Measurements from ENCODE around the gene AGMAT. TPM values are rescaled to one million over a fixed set of nuclear protein-coding genes. Genes with fewer than 3 reads are reported as not detected.

The AGMAT gene
- total and polyA plus RNA-seq, 2 of the 13 experiments (the other 11 are each of a cell fraction or from before 2014, with no cell fraction given), result 59.1 to 174 TPM

DNA sequence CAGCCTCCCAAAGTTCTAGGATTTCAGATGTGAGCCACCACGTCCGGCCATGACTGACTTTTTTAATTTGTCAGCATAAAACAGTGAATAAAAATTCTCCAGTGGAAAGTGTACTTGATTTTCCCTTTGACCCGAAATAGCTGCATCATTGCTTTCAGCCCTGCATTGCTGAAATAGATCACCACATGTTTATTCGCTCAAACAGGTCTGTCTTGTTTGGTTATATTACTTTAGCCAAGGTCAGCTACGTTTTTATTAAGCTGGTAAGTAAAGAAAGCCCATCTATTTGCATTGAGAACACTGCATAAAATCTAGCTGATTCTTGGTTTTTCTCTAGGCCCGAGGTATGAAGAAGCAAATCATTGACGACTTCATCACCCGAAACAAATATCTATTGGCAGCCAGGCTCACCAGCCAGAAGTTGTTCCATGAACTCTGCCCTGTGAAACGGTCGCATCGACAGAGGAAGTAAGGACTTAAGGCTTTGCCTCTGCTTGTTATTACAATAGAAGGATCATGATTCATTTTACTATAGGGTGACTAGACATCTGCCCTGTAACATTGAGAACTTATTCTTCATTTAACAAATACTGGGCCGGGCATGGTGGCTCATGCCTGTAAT, 25.6 kb downstream of the AGMAT start:
- in situ Hi-C loops (cut with HindIII; ENCODE audit: extremely low pct_ligation_motif_present, low pct_unique_long_range_greater_than_20kb) (no loop called here), intact Hi-C loops (cut with micrococcal nuclease; ENCODE audit: unreplicated experiment) (no loop called here)
- CTCF ChIA-PET (ENCODE audit: low intra/inter-chr PET ratio, low total read pairs), result no interaction called here
- peaks cover 16 to 29% of the 10 kb centered on the region in 2 experiments; a peak in 4 of 5 replicates for H3K36me3 ChIP-seq (replicated peaks in 1 of 2; ENCODE audit: control insufficient read depth in 1 of 2, insufficient read depth in 2 of 2, low read length in 2 of 2)
- H2AFZ ChIP-seq (ENCODE audit: low read length), result no peak overlapping the region
- no peaks in the 10 kb centered on the region for H4K20me1 ChIP-seq (ENCODE audit: insufficient read depth, low read length)
- no peak for ATAC-seq
- H3K9me3 ChIP-seq (ENCODE audit: low read length), result no peaks in the 10 kb centered on the region
- BruUV-seq (replicated peaks), result no TSS peak
- POLR2A ChIA-PET, result no interaction called here
- no peak overlapping the region for H3K4me2 ChIP-seq (ENCODE audit: low read depth, low read length)
- DNase-seq (ENCODE audit: low spot score), result no peak
- no peak overlapping the region for H3K27ac ChIP-seq (ENCODE audit: extremely low read length, insufficient read depth, low read length)
- no peaks in the 10 kb centered on the region for H3K27me3 ChIP-seq (ENCODE audit: control insufficient read depth in 1 of 2, insufficient read depth in 2 of 2, low read length in 2 of 2)
- 0 out of 2 replicates have a peak, but pooled peaks cover 4% of the 10 kb centered on the region for H3K4me1 ChIP-seq (ENCODE audit: insufficient read depth, low read length)
- H3K9ac ChIP-seq (ENCODE audit: insufficient read depth, low read depth, low read length), result no peak overlapping the region
- 0 out of 4 replicates have a peak, but pooled peaks have one; percentile 19 to 38 for TF ChIP-seq MAFK (conservative IDR thresholded peaks at IDR 0.05 in 1 of 2, IDR thresholded peaks at IDR 0.05 in 1 of 2; ENCODE audit: low read length in 2 of 2)
- TF ChIP-seq, protein P1, sequence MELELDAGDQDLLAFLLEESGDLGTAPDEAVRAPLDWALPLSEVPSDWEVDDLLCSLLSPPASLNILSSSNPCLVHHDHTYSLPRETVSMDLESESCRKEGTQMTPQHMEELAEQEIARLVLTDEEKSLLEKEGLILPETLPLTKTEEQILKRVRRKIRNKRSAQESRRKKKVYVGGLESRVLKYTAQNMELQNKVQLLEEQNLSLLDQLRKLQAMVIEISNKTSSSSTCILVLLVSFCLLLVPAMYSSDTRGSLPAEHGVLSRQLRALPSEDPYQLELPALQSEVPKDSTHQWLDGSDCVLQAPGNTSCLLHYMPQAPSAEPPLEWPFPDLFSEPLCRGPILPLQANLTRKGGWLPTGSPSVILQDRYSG (CRISPR knock-in tag; IDR thresholded peaks at IDR 0.05), result no peak
- no peak for TF ChIP-seq RARA (CRISPR knock-in tag; IDR thresholded peaks at IDR 0.05)
- 91% methylated on average over 12 of the region's 12 CpGs for WGBS (ENCODE audit: low lambda C conversion rate)
- no peak for FAIRE-seq
- no peaks in the 10 kb centered on the region for H3K79me2 ChIP-seq (ENCODE audit: insufficient read depth, low read length)
- no peak overlapping the region for H3K4me3 ChIP-seq (replicated peaks in 1 of 3; ENCODE audit: insufficient read depth in 1 of 3, low read depth in 2 of 3, low read length in 3 of 3)

DNA sequence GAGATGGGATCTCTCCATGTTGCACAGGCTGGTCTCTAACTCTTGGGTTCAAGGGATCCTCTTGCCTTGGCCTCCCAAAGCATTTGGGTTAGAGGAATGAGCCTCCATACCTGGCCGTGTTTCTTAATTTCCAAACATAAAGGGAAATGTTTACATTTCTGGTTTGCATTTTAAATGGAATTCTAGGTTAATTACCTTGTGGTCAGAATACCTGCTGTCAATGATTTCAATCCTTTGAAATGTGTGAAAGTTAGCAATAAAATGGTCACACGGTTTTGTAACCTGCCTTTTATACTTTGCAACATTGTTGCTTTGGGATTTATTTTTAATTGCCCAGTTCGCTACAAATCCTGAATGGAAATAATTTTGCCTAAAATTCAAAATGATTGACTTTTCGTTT, 26.3 kb downstream of the AGMAT start:
- Histone ChIP-seq H3K4me2 (ENCODE audit: low read depth, low read length) (no peak overlapping the region), H4K20me1 (ENCODE audit: insufficient read depth, low read length) (no peaks in the 10 kb centered on the region), H3K36me3 (replicated peaks in 1 of 2; ENCODE audit: control insufficient read depth in 1 of 2, insufficient read depth in 2 of 2, low read length in 2 of 2) (peaks cover 13 to 23% of the 10 kb centered on the region in 2 experiments; a peak in 4 of 5 replicates), H3K9ac (ENCODE audit: insufficient read depth, low read depth, low read length) (no peak overlapping the region), H3K27me3 (ENCODE audit: control insufficient read depth in 1 of 2, insufficient read depth in 2 of 2, low read length in 2 of 2) (no peaks in the 10 kb centered on the region), H3K4me1 (ENCODE audit: insufficient read depth, low read length) (0 out of 2 replicates have a peak, but pooled peaks cover 4% of the 10 kb centered on the region), H3K79me2 (ENCODE audit: insufficient read depth, low read length) (no peaks in the 10 kb centered on the region), H3K4me3 (replicated peaks in 1 of 3; ENCODE audit: insufficient read depth in 1 of 3, low read depth in 2 of 3, low read length in 3 of 3) (no peak overlapping the region), H2AFZ (ENCODE audit: low read length) (no peak overlapping the region), H3K9me3 (ENCODE audit: low read length) (no peaks in the 10 kb centered on the region), H3K27ac (ENCODE audit: extremely low read length, insufficient read depth, low read length) (no peak overlapping the region)
- DNase-seq (ENCODE audit: low spot score) (no peak), ATAC-seq (no peak), FAIRE-seq (no peak)
- intact Hi-C loops (cut with micrococcal nuclease; ENCODE audit: unreplicated experiment), result no loop called here
- in situ Hi-C loops (cut with HindIII; ENCODE audit: extremely low pct_ligation_motif_present, low pct_unique_long_range_greater_than_20kb), result no loop called here
- no TSS peak for BruUV-seq (replicated peaks)
- 94% methylated on average over 4 of the region's 4 CpGs for whole genome bisulfite sequencing (ENCODE audit: low lambda C conversion rate)
- CTCF ChIA-PET (ENCODE audit: low intra/inter-chr PET ratio, low total read pairs), result no interaction called here
- POLR2A ChIA-PET, result no interaction called here
- TF ChIP-seq CEBPG (CRISPR knock-in tag; IDR thresholded peaks at IDR 0.05), result no peak
- no peak for TF ChIP-seq GPN1 (CRISPR knock-in tag; IDR thresholded peaks at IDR 0.05; ENCODE audit: borderline replicate concordance)
- TF ChIP-seq TAF15 (IDR thresholded peaks at IDR 0.05; ENCODE audit: low read depth, low read length, poor library complexity, severe bottlenecking), result no peak
- TF ChIP-seq ZSCAN30 (CRISPR knock-in tag; IDR thresholded peaks at IDR 0.05), result no peak
- no peak for TF ChIP-seq NFIC (IDR thresholded peaks at IDR 0.05; ENCODE audit: low read length)
- no peak for TF ChIP-seq HOXD1 (CRISPR knock-in tag; IDR thresholded peaks at IDR 0.05)
- TF ChIP-seq, protein P2, sequence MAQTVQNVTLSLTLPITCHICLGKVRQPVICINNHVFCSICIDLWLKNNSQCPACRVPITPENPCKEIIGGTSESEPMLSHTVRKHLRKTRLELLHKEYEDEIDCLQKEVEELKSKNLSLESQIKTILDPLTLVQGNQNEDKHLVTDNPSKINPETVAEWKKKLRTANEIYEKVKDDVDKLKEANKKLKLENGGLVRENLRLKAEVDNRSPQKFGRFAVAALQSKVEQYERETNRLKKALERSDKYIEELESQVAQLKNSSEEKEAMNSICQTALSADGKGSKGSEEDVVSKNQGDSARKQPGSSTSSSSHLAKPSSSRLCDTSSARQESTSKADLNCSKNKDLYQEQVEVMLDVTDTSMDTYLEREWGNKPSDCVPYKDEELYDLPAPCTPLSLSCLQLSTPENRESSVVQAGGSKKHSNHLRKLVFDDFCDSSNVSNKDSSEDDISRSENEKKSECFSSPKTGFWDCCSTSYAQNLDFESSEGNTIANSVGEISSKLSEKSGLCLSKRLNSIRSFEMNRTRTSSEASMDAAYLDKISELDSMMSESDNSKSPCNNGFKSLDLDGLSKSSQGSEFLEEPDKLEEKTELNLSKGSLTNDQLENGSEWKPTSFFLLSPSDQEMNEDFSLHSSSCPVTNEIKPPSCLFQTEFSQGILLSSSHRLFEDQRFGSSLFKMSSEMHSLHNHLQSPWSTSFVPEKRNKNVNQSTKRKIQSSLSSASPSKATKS (CRISPR knock-in tag; IDR thresholded peaks at IDR 0.05), result no peak
- TF ChIP-seq CCAR2 (optimal IDR thresholded peaks at IDR 0.05; ENCODE audit: low read depth, low read length), result no peak
- TF ChIP-seq, protein P3, sequence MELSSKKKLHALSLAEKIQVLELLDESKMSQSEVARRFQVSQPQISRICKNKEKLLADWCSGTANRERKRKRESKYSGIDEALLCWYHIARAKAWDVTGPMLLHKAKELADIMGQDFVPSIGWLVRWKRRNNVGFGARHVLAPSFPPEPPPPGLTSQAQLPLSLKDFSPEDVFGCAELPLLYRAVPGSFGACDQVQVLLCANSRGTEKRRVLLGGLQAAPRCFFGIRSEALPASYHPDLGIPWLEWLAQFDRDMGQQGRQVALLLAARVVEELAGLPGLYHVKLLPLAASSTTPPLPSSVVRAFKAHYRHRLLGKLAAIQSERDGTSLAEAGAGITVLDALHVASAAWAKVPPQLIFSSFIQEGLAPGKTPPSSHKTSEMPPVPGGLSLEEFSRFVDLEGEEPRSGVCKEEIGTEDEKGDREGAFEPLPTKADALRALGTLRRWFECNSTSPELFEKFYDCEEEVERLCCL (CRISPR knock-in tag; IDR thresholded peaks at IDR 0.05; ENCODE audit: borderline replicate concordance), result no peak
- TF ChIP-seq ZMAT3 (CRISPR knock-in tag; conservative IDR thresholded peaks at IDR 0.05), result no peak
- TF ChIP-seq GABPA (IDR thresholded peaks at IDR 0.05; ENCODE audit: low read depth, low read length), result no peak
- no peak for TF ChIP-seq GABPA (CRISPR knock-in tag; IDR thresholded peaks at IDR 0.05; ENCODE audit: low read depth)
- no peak for TF ChIP-seq JUND (CRISPR knock-in tag; IDR thresholded peaks at IDR 0.05)
